Middle frontal gyrus (tissue), 1 donor: Measurements from ENCODE around the gene FADS1.

ENCODE experiments used
- DNase-seq: peaks from one replicate; pipeline ENCODE4 v3.0.0-alpha.2; 2015; ENCODE audit warnings: low spot score; ENCODE audit errors: extremely low spot score

Gene FADS1

GRCh38 chr11:61797263-61797944, 19.4 kb downstream of the FADS1 start:
- peak; percentile 70 for DNase-seq

- no peak for DNase-seq
Observed at GRCh38 chr11:61795876-61796526, 20.8 kb downstream of the FADS1 start.

- DNase-seq = no peak
Observed at GRCh38 chr11:61795459-61795858, 21.3 kb downstream of the FADS1 start.

- no peak for DNase-seq
Observed at GRCh38 chr11:61794579-61794978, 22.2 kb downstream of the FADS1 start.

GRCh38 chr11:61793829-61794204, 23.0 kb downstream of the FADS1 start:
- DNase-seq = no peak

GRCh38 chr11:61793083-61793828, 23.5 kb downstream of the FADS1 start:
- DNase-seq = no peak

GRCh38 chr11:61792310-61793082, 24.3 kb downstream of the FADS1 start, which contains the start of the genes FEN1 and TMEM258:
Gene FEN1, plus strand, starts transcription at chr11:61792911. Its CDS starts 2,451 bp downstream, at chr11:61795362.
Gene TMEM258, minus strand, starts transcription at chr11:61792599. Its CDS starts 41 bp downstream, at chr11:61792558.
- DNase-seq = peak; percentile 81

GRCh38 chr11:61791737-61792309, 25.0 kb downstream of the FADS1 start:
- peak; percentile 80 for DNase-seq

- DNase-seq = peak; percentile 30
Observed at GRCh38 chr11:61787928-61788491, 28.8 kb downstream of the FADS1 start.

GRCh38 chr11:61785837-61786402, 30.9 kb downstream of the FADS1 start:
- DNase-seq = no peak

GRCh38 chr11:61784506-61784805, 32.3 kb downstream of the FADS1 start:
- DNase-seq = no peak

GRCh38 chr11:61783717-61784505, 32.9 kb downstream of the FADS1 start:
- DNase-seq = no peak

- DNase-seq = no peak
Observed at GRCh38 chr11:61782841-61783240, 34.0 kb downstream of the FADS1 start.

GRCh38 chr11:61782299-61782698, 34.5 kb downstream of the FADS1 start:
- DNase-seq = no peak

GRCh38 chr11:61781585-61781984, 35.2 kb downstream of the FADS1 start:
- no peak for DNase-seq

- DNase-seq = no peak
Observed at GRCh38 chr11:61780581-61781162, 36.1 kb downstream of the FADS1 start.

GRCh38 chr11:61779666-61780525, 36.9 kb downstream of the FADS1 start:
- no peak for DNase-seq

GRCh38 chr11:61778920-61779650, 37.7 kb downstream of the FADS1 start:
- no peak for DNase-seq
